IMR-90 (cell line): ENCODE data around the gene ITM2C. TPM values are rescaled to one million over a fixed set of nuclear protein-coding genes. Genes with fewer than 3 reads are reported as not detected.

Source experiments
- ATAC-seq: fragments of 200-7000 bp; cut with Tn5 transposase; 2 replicates; pipeline ENCODE4 v1.9.1; 2020; ENCODE audit warnings: low read depth, mild to moderate bottlenecking, moderate library complexity
- BruUV-seq: library from RNA; stranded (reverse); fragments of 400-500 nt; replicated peaks from 2 replicates; lab custom pipeline; 2021; lab: Mats Ljungman, UMichigan
- CTCF ChIA-PET: fragments of 300-600 bp; formaldehyde crosslinking; extraction: SDS; loops from one replicate; lab custom pipeline; 2021; ENCODE audit warnings: antibody characterized with exemption; lab: Yijun Ruan, JAX
- POLR2A ChIA-PET: fragments of 300-600 bp; sonication (Branson Sonifier 250); formaldehyde crosslinking; loops from one replicate; lab custom pipeline; 2022; ENCODE audit warnings: antibody characterized with exemption; ENCODE audit not compliant: unreplicated experiment; lab: Charles Lee
- DNase-seq: peaks from one replicate; pipeline ENCODE4 v3.0.0; 2013
- H2AFZ ChIP-seq: replicated peaks from 2 replicates; pipeline ENCODE3; 2013; ENCODE audit warnings: low read length, mild to moderate bottlenecking; ENCODE audit not compliant: poor library complexity
- H2AK5ac ChIP-seq: 2 replicates; pipeline ENCODE4 v1.6.1; 2013; ENCODE audit warnings: low read depth, low read length, inconsistent platforms
- H2AK9ac ChIP-seq: replicated peaks from 2 replicates; pipeline ENCODE3; 2013; ENCODE audit warnings: mild to moderate bottlenecking, low read depth, low read length, moderate library complexity; ENCODE audit not compliant: poor library complexity
- H2BK120ac ChIP-seq: 2 replicates; pipeline ENCODE4 v1.6.1; 2013; ENCODE audit warnings: low read depth, low read length, inconsistent platforms
- H2BK15ac ChIP-seq: 3 replicates; pipeline ENCODE4 v1.6.1; 2013; ENCODE audit warnings: low read depth, low read length, inconsistent platforms
- H2BK20ac ChIP-seq: 2 replicates; pipeline ENCODE4 v1.6.1; 2013; ENCODE audit warnings: low read depth, mild to moderate bottlenecking, inconsistent platforms, low read length, moderate library complexity
- H2BK5ac ChIP-seq: 2 replicates; pipeline ENCODE4 v1.6.1; 2013; ENCODE audit warnings: mild to moderate bottlenecking, low read depth, low read length, inconsistent platforms; ENCODE audit not compliant: poor library complexity, severe bottlenecking
- H3K14ac ChIP-seq: replicated peaks from 2 replicates; pipeline ENCODE4 v1.6.1; 2013; ENCODE audit warnings: low read depth, low read length, inconsistent platforms
- H3K18ac ChIP-seq: 2 replicates; pipeline ENCODE4 v1.6.1; 2013; ENCODE audit warnings: low read depth, low read length, control low read depth
- H3K23ac ChIP-seq: 2 replicates; pipeline ENCODE4 v1.6.1; 2013; ENCODE audit warnings: low read depth, low read length, inconsistent platforms
- H3K27ac ChIP-seq: 2 replicates; pipeline ENCODE4 v1.5.1; 2013; ENCODE audit warnings: mild to moderate bottlenecking, control low read depth, low read length; ENCODE audit not compliant: insufficient read depth
- H3K27me3 ChIP-seq: 2 replicates; pipeline ENCODE4 v1.6.1; 2013; ENCODE audit warnings: low read length; ENCODE audit not compliant: control insufficient read depth, insufficient read depth
- H3K36me3 ChIP-seq: 2 replicates; pipeline ENCODE4 v1.6.1; 2013; ENCODE audit warnings: low read length, mixed read lengths; ENCODE audit not compliant: control insufficient read depth, insufficient read depth
- H3K4ac ChIP-seq: 2 replicates; pipeline ENCODE4 v1.6.1; 2013; ENCODE audit warnings: low read depth, low read length, inconsistent platforms
- H3K4me1 ChIP-seq: 2 replicates; pipeline ENCODE4 v1.6.1; 2013; ENCODE audit warnings: low read length, mixed read lengths; ENCODE audit not compliant: control insufficient read depth, insufficient read depth
- H3K4me2 ChIP-seq: 2 replicates; pipeline ENCODE4 v1.6.1; 2013; ENCODE audit warnings: low read depth, mild to moderate bottlenecking, control low read depth, low read length, moderate library complexity
- H3K4me3 ChIP-seq: 2 replicates; pipeline ENCODE4 v1.5.1; 2013; ENCODE audit warnings: low read depth, mild to moderate bottlenecking, control low read depth, low read length, moderate library complexity; ENCODE audit not compliant: insufficient read depth
- H3K56ac ChIP-seq: 2 replicates; pipeline ENCODE4 v1.6.1; 2013; ENCODE audit warnings: low read length, inconsistent platforms; ENCODE audit not compliant: insufficient read depth; ENCODE audit errors: extremely low read depth
- H3K79me1 ChIP-seq, 2 experiments: 2 replicates each; pipeline ENCODE4 v1.6.1; 2013; ENCODE audit warnings: low read length in 2 of 2, inconsistent platforms in 1 of 2, low read depth in 1 of 2
- H3K9ac ChIP-seq: 2 replicates; pipeline ENCODE4 v1.6.1; 2013; ENCODE audit warnings: low read depth, low read length, control low read depth
- H3K9me1 ChIP-seq: 2 replicates; pipeline ENCODE4 v1.6.1; 2013; ENCODE audit warnings: low read length, inconsistent platforms; ENCODE audit not compliant: insufficient read depth
- H3K9me3 ChIP-seq: 2 replicates; pipeline ENCODE4 v1.6.1; 2013; ENCODE audit warnings: low read length; ENCODE audit not compliant: control insufficient read depth, insufficient read depth
- H4K20me1 ChIP-seq: 2 replicates; pipeline ENCODE4 v1.6.1; 2013; ENCODE audit warnings: low read length, inconsistent platforms; ENCODE audit not compliant: insufficient read depth
- H4K5ac ChIP-seq: 2 replicates; pipeline ENCODE4 v1.6.1; 2013; ENCODE audit warnings: mild to moderate bottlenecking, low read depth, low read length, control low read depth
- H4K8ac ChIP-seq, 2 experiments: 2 replicates each; pipeline ENCODE4 v1.6.1; 2013; ENCODE audit warnings: low read depth in 2 of 2, low read length in 2 of 2, control low read depth in 1 of 2, inconsistent platforms in 1 of 2
- H4K91ac ChIP-seq: 2 replicates; pipeline ENCODE4 v1.6.1; 2013; ENCODE audit warnings: low read depth, low read length, inconsistent platforms; ENCODE audit not compliant: insufficient read depth
- ELK1 ChIP-seq: fragments of 150-350 bp; IDR thresholded peaks from 2 replicates; pipeline ENCODE4 v1.6.1; 2016; ENCODE audit warnings: low read depth, mild to moderate bottlenecking, low read length, moderate library complexity, borderline replicate concordance
- WGBS, 2 experiments: methylation state at CpG; one replicate each; pipeline versions ENCODE4 v1.1.5 to v1.1.7; 2013; ENCODE audit warnings: missing lambda C conversion rate in 2 of 2; ENCODE audit not compliant: insufficient read length in 1 of 2; ENCODE audit errors: extremely low coverage in 2 of 2; 5-methylcytosine and 5-hydroxymethylcytosine counted together
- dilution Hi-C: fragments of 300-500 bp; cut with HindIII; formaldehyde crosslinking; loops from one replicate; pipeline ENCODE4 v1.14.3; 2018; ENCODE audit warnings: low sequenced_read_pairs; ENCODE audit not compliant: unreplicated experiment
- in situ Hi-C: fragments of 300-500 bp; cut with MboI; formaldehyde crosslinking; loops from 3 replicates; pipeline ENCODE4 v1.14.3; 2019; ENCODE audit warnings: low sequenced_read_pairs, inconsistent platforms, mixed read lengths
- intact Hi-C: fragments of 100-400 bp; cut with micrococcal nuclease; formaldehyde crosslinking; loops from 2 replicates; pipeline ENCODE4 v1.10.0; 2022
- polyA plus RNA-seq, 3 experiments: library from polyadenylated mRNA; depleted of rRNA; stranded (reverse); fragments of >200 nt; gene quantifications; 2 replicates each; pipeline ENCODE4 v1.2.3, GENCODE V29; 2012; ENCODE audit warnings: low replicate concordance in 1 of 3
- total RNA-seq: library from RNA; depleted of rRNA; stranded (reverse); fragments of >200 nt; gene quantifications from 2 replicates; pipeline ENCODE4 v1.2.3, GENCODE V29; 2012

The ITM2C gene
- total and polyA plus RNA-seq, 2 of the 4 experiments (the other 2 are of a cell fraction): 46.8 to 274 TPM

- Histone ChIP-seq H3K27ac (no peak overlapping the region), H3K27me3 (peaks cover 16% of the 10 kb centered on the region), H3K4me1 (peaks cover 12% of the 10 kb centered on the region; the same call in 1 of the 2 replicates), H3K9me1 (peaks cover 6% of the 10 kb centered on the region; the same call in 1 of the 2 replicates), H3K4me3 (no peak overlapping the region), H2AK9ac (peak overlapping the region; percentile 47), H3K4ac (no peak overlapping the region), H3K14ac (no peak overlapping the region), H2BK15ac (no peak overlapping the region), H4K8ac (no peak overlapping the region), H4K5ac (no peak overlapping the region), H4K91ac (no peak overlapping the region), H3K9ac (no peak overlapping the region), H2BK5ac (no peak overlapping the region), H4K20me1 (peaks cover 24% of the 10 kb centered on the region), H3K18ac (no peak overlapping the region), H2AK5ac (no peak overlapping the region), H3K9me3 (no peaks in the 10 kb centered on the region), H2BK120ac (no peak overlapping the region), H3K79me1 (peaks cover 3 to 44% of the 10 kb centered on the region in 2 experiments; a peak in 3 of 4 replicates), H2AFZ (peak overlapping the region; percentile 0), H2BK20ac (no peak overlapping the region), H3K23ac (no peak overlapping the region; the same call in 1 of the 2 replicates), H3K36me3 (no peaks in the 10 kb centered on the region), H3K4me2 (no peak overlapping the region), H3K56ac (no peak overlapping the region)
- dilution Hi-C loops (no loop called here), intact Hi-C loops (no loop called here), in situ Hi-C loops (no loop called here)
- BruUV-seq: no TSS peak
- no peak for ATAC-seq
- WGBS, 2 experiments: 33% methylated on average over 5 of the region's 13 CpGs; no CpG with 5 or more reads in 1 of the 2 experiments
- DNase-seq: peak; percentile 20
- TF ChIP-seq ELK1: no peak
- POLR2A ChIA-PET: interaction anchor here (0.5 kb wide), 1 partner anchor 9 kb away, joined by 4 read pairs; no protein-coding TSS in a partner anchor
- CTCF ChIA-PET: interaction anchor here (0.6 to 1.3 kb wide), 2 partner anchors 42 to 236 kb away, joined by 3 read pairs; no protein-coding TSS in a partner anchor
Measured at GRCh38 chr2:230866756-230867523, 2.2 kb downstream of the ITM2C start.
